HEK293 (cell line): Measurements from ENCODE around the gene UCK1.

Source experiments
- CTCF ChIA-PET: fragments of 350-600 bp; formaldehyde crosslinking; extraction: SDS; loops from one replicate; lab custom pipeline; 2021; ENCODE audit warnings: antibody characterized with exemption; lab: Yijun Ruan, JAX
- POLR2A ChIA-PET: fragments of 300-600 bp; formaldehyde crosslinking; extraction: SDS; loops from one replicate; lab custom pipeline; 2020; ENCODE audit warnings: antibody characterized with exemption, inconsistent platforms; lab: Yijun Ruan, JAX
- H3K27ac ChIP-seq: fragments of 200-500 bp; sonication (Bioruptor generic); 2 replicates; pipeline ENCODE4 v1.5.1; 2014; ENCODE audit warnings: low read depth, low read length, control low read depth, inconsistent platforms; ENCODE audit errors: extremely low read depth
- H3K36me3 ChIP-seq, 2 experiments: fragments of 200-500 bp in 1 of 2; sonication (Bioruptor generic) in 1 of 2; 1 replicate in 1 of 2; 2 replicates in 1 of 2; pipeline ENCODE4 v1.5.1; 2014 to 2017; ENCODE audit warnings: inconsistent platforms in 2 of 2, low read length in 2 of 2; ENCODE audit not compliant: control insufficient read depth in 2 of 2, insufficient read depth in 1 of 2
- H3K4me1 ChIP-seq: fragments of 200-500 bp; sonication (Bioruptor generic); 2 replicates; pipeline ENCODE4 v1.5.1; 2014; ENCODE audit warnings: mild to moderate bottlenecking, low read length, inconsistent platforms; ENCODE audit not compliant: control insufficient read depth, insufficient read depth
- H3K4me3 ChIP-seq: 2 replicates; pipeline ENCODE4 v1.5.1; 2011; ENCODE audit warnings: low read depth, mild to moderate bottlenecking, control low read depth, low read length, moderate library complexity
- H3K9me3 ChIP-seq: fragments of 200-500 bp; sonication (Bioruptor generic); 2 replicates; pipeline ENCODE4 v1.5.1; 2014; ENCODE audit warnings: low read depth, low read length, inconsistent platforms; ENCODE audit not compliant: control insufficient read depth, insufficient read depth
- GLI2 ChIP-seq: fragments of 450-650 bp; formaldehyde crosslinking; IDR thresholded peaks from 2 replicates; pipeline ENCODE4; 2017; ENCODE audit warnings: missing biosample characterization, missing genetic modification characterization, low read depth, borderline replicate concordance
- GLIS1 ChIP-seq: fragments of 450-650 bp; formaldehyde crosslinking; IDR thresholded peaks from 2 replicates; pipeline ENCODE4 v1.5.1; 2016; ENCODE audit warnings: missing biosample characterization, missing genetic modification characterization
- HOXD13 ChIP-seq: sonication (generic); formaldehyde crosslinking; IDR thresholded peaks from 2 replicates; pipeline ENCODE4 v1.8.0; 2022; ENCODE audit warnings: missing genetic modification reagents, borderline replicate concordance
- IKZF3 ChIP-seq: fragments of 450-650 bp; IDR thresholded peaks from 2 replicates; pipeline ENCODE4 v1.5.0; 2018; ENCODE audit warnings: missing biosample characterization, mild to moderate bottlenecking, missing genetic modification characterization, moderate library complexity
- OVOL3 ChIP-seq: fragments of 450-650 bp; formaldehyde crosslinking; IDR thresholded peaks from 2 replicates; pipeline ENCODE4 v1.5.1; 2016; ENCODE audit warnings: missing biosample characterization, missing genetic modification characterization
- PRDM4 ChIP-seq: fragments of 450-650 bp; formaldehyde crosslinking; IDR thresholded peaks from 2 replicates; pipeline ENCODE4 v1.5.1; 2017; ENCODE audit warnings: missing biosample characterization, missing genetic modification characterization
- PRDM6 ChIP-seq: fragments of 450-650 bp; formaldehyde crosslinking; IDR thresholded peaks from 2 replicates; pipeline ENCODE4 v1.5.1; 2017; ENCODE audit warnings: missing biosample characterization, missing genetic modification characterization
- SALL2 ChIP-seq: fragments of 450-650 bp; formaldehyde crosslinking; IDR thresholded peaks from 2 replicates; pipeline ENCODE4 v1.5.0; 2017; ENCODE audit warnings: missing biosample characterization, mild to moderate bottlenecking, missing genetic modification characterization, borderline replicate concordance
- SCRT1 ChIP-seq: fragments of 450-650 bp; formaldehyde crosslinking; IDR thresholded peaks from 2 replicates; pipeline ENCODE4 v1.5.1; 2016; ENCODE audit warnings: missing biosample characterization, missing genetic modification characterization, borderline replicate concordance
- SP2 ChIP-seq: fragments of 450-650 bp; formaldehyde crosslinking; IDR thresholded peaks from 2 replicates; pipeline ENCODE4 v1.5.1; 2016; ENCODE audit warnings: missing biosample characterization, missing genetic modification characterization
- YY1 ChIP-seq: fragments of 450-650 bp; formaldehyde crosslinking; IDR thresholded peaks from 2 replicates; pipeline ENCODE4 v1.5.1; 2018; ENCODE audit warnings: missing biosample characterization, missing genetic modification characterization
- YY2 ChIP-seq: fragments of 450-650 bp; formaldehyde crosslinking; IDR thresholded peaks from 2 replicates; pipeline ENCODE4 v1.5.1; 2016; ENCODE audit warnings: missing biosample characterization, missing genetic modification characterization
- ZBTB17 ChIP-seq: fragments of 450-650 bp; formaldehyde crosslinking; IDR thresholded peaks from 2 replicates; pipeline ENCODE4 v1.5.1; 2016; ENCODE audit warnings: missing biosample characterization, missing genetic modification characterization
- ZBTB44 ChIP-seq: fragments of 450-650 bp; IDR thresholded peaks from 2 replicates; pipeline ENCODE4 v1.5.1; 2018; ENCODE audit warnings: missing biosample characterization, mild to moderate bottlenecking, missing genetic modification characterization
- ZIC2 ChIP-seq: fragments of 450-650 bp; formaldehyde crosslinking; IDR thresholded peaks from 2 replicates; pipeline ENCODE4 v1.5.1; 2016; ENCODE audit warnings: missing biosample characterization, missing genetic modification characterization
- ZNF19 ChIP-seq: fragments of 450-650 bp; formaldehyde crosslinking; IDR thresholded peaks from 2 replicates; pipeline ENCODE4; 2016; ENCODE audit warnings: missing biosample characterization, missing genetic modification characterization, low read depth
- ZNF2 ChIP-seq: fragments of 450-650 bp; formaldehyde crosslinking; IDR thresholded peaks from 2 replicates; pipeline ENCODE4 v1.5.1; 2016; ENCODE audit warnings: missing biosample characterization, missing genetic modification characterization
- ZNF223 ChIP-seq: fragments of 450-650 bp; formaldehyde crosslinking; IDR thresholded peaks from 2 replicates; pipeline ENCODE4 v1.5.1; 2016; ENCODE audit warnings: missing biosample characterization, missing genetic modification characterization
- ZNF266 ChIP-seq: fragments of 450-650 bp; formaldehyde crosslinking; IDR thresholded peaks from 2 replicates; pipeline ENCODE4 v1.5.1; 2016; ENCODE audit warnings: missing biosample characterization, missing genetic modification characterization, low read depth
- ZNF354C ChIP-seq: fragments of 450-650 bp; formaldehyde crosslinking; IDR thresholded peaks from 2 replicates; pipeline ENCODE4 v1.5.1; 2016; ENCODE audit warnings: missing biosample characterization, missing genetic modification characterization, low read depth, borderline replicate concordance
- ZNF473 ChIP-seq: fragments of 450-650 bp; formaldehyde crosslinking; IDR thresholded peaks from 2 replicates; pipeline ENCODE4 v1.5.1; 2017; ENCODE audit warnings: missing biosample characterization, missing genetic modification characterization
- ZNF48 ChIP-seq: fragments of 450-650 bp; formaldehyde crosslinking; IDR thresholded peaks from 2 replicates; pipeline ENCODE4 v1.5.1; 2016; ENCODE audit warnings: missing biosample characterization, missing genetic modification characterization
- ZNF510 ChIP-seq: fragments of 450-650 bp; formaldehyde crosslinking; IDR thresholded peaks from 2 replicates; pipeline ENCODE4 v1.5.1; 2018; ENCODE audit warnings: mild to moderate bottlenecking, missing genetic modification characterization, missing biosample characterization; ENCODE audit not compliant: insufficient replicate concordance
- ZNF561 ChIP-seq: fragments of 450-650 bp; IDR thresholded peaks from 2 replicates; pipeline ENCODE4 v1.5.1; 2018; ENCODE audit warnings: missing biosample characterization, missing genetic modification characterization, borderline replicate concordance
- ZNF580 ChIP-seq: fragments of 450-650 bp; formaldehyde crosslinking; IDR thresholded peaks from 2 replicates; pipeline ENCODE4 v1.5.1; 2016; ENCODE audit warnings: missing biosample characterization, missing genetic modification characterization
- ZNF626 ChIP-seq: fragments of 450-650 bp; sonication (Bioruptor Pico); formaldehyde crosslinking; IDR thresholded peaks from 2 replicates; pipeline ENCODE4 v1.5.1; 2018; ENCODE audit warnings: missing biosample characterization, missing genetic modification characterization, inconsistent platforms
- ZNF677 ChIP-seq: fragments of 450-650 bp; IDR thresholded peaks from 2 replicates; pipeline ENCODE4 v1.5.0; 2018; ENCODE audit warnings: missing biosample characterization, mild to moderate bottlenecking, missing genetic modification characterization, moderate library complexity
- ZNF791 ChIP-seq: fragments of 450-650 bp; formaldehyde crosslinking; IDR thresholded peaks from 2 replicates; pipeline ENCODE4 v1.5.1; 2016; ENCODE audit warnings: missing biosample characterization, missing genetic modification characterization
- ZNF837 ChIP-seq: fragments of 450-650 bp; formaldehyde crosslinking; IDR thresholded peaks from 2 replicates; pipeline ENCODE4 v1.5.1; 2016; ENCODE audit warnings: missing biosample characterization, missing genetic modification characterization
- ZXDB ChIP-seq: fragments of 450-650 bp; formaldehyde crosslinking; IDR thresholded peaks from 2 replicates; pipeline ENCODE4 v1.5.1; 2016; ENCODE audit warnings: missing biosample characterization, missing genetic modification characterization
- TF ChIP-seq, protein P1 (sequence below): fragments of 450-650 bp; formaldehyde crosslinking; IDR thresholded peaks from 2 replicates; pipeline ENCODE4 v1.5.1; 2017; ENCODE audit warnings: missing biosample characterization, missing genetic modification characterization

The UCK1 gene

GRCh38 chr9:131502781-131503625, 28.1 kb downstream of the UCK1 start, which contains the start of gene POMT1:
Gene POMT1, plus strand, starts transcription at chr9:131502918. Its CDS starts 1,301 bp downstream, at chr9:131504219.
- Histone ChIP-seq H3K9me3 (no peaks in the 10 kb centered on the region), H3K27ac (peak within 1 kb of the TSS; percentile 77), H3K4me3 (peak within 1 kb of the TSS; percentile 81), H3K36me3 (peaks cover 4 to 50% of the 10 kb centered on the region in 2 experiments; a peak in 2 of 3 replicates), H3K4me1 (peaks cover 6% of the 10 kb centered on the region; the same call in 1 of the 2 replicates)
- ChIA-PET CTCF (interaction anchor here (0.6 to 1.4 kb wide), 3 partner anchors 25 to 152 kb away, joined by 3 to 4 read pairs (median 3); no protein-coding TSS in a partner anchor), POLR2A (interaction anchor here (0.5 to 1.5 kb wide), 9 partner anchors 16 to 346 kb away, joined by 3 to 7 read pairs (median 3); partner anchors contain the start of gene PRRT1B)
- no peak for TF ChIP-seq ZNF626 (tag by site-specific recombination)
- TF ChIP-seq ZNF2 (tag by site-specific recombination): peak; percentile 73; the same call in 1 of the 2 replicates
- TF ChIP-seq ZNF48 (tag by site-specific recombination): no peak
- TF ChIP-seq ZNF266: no peak
- no peak for TF ChIP-seq SCRT1 (tag by site-specific recombination)
- no peak for TF ChIP-seq SALL2 (tag by site-specific recombination)
- no peak for TF ChIP-seq ZNF473 (tag by site-specific recombination)
- TF ChIP-seq HOXD13: no peak
- TF ChIP-seq ZNF837 (tag by site-specific recombination): no peak; the same call in 1 of the 2 replicates
- TF ChIP-seq ZNF510 (tag by site-specific recombination): no peak
- TF ChIP-seq IKZF3 (tag by site-specific recombination): no peak
- TF ChIP-seq PRDM6: no peak
- TF ChIP-seq ZNF19: no peak
- no peak for TF ChIP-seq ZBTB44 (tag by site-specific recombination)
- TF ChIP-seq YY1 (tag by site-specific recombination): no peak
- TF ChIP-seq SP2: peak; percentile 46
- peak; percentile 100 for TF ChIP-seq ZBTB17
- no peak for TF ChIP-seq PRDM4 (tag by site-specific recombination)
- peak; percentile 65 for TF ChIP-seq GLIS1 (tag by site-specific recombination)
- TF ChIP-seq ZNF791 (tag by site-specific recombination): no peak
- no peak for TF ChIP-seq OVOL3 (tag by site-specific recombination)
- TF ChIP-seq ZNF354C: no peak
- TF ChIP-seq, protein P1, sequence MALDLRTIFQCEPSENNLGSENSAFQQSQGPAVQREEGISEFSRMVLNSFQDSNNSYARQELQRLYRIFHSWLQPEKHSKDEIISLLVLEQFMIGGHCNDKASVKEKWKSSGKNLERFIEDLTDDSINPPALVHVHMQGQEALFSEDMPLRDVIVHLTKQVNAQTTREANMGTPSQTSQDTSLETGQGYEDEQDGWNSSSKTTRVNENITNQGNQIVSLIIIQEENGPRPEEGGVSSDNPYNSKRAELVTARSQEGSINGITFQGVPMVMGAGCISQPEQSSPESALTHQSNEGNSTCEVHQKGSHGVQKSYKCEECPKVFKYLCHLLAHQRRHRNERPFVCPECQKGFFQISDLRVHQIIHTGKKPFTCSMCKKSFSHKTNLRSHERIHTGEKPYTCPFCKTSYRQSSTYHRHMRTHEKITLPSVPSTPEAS (tag by site-specific recombination): no peak; the same call in 1 of the 2 replicates
- TF ChIP-seq ZNF561: peak; percentile 89
- no peak for TF ChIP-seq ZNF677 (tag by site-specific recombination)
- TF ChIP-seq GLI2 (tag by site-specific recombination): no peak
- no peak for TF ChIP-seq ZNF223 (tag by site-specific recombination)
- TF ChIP-seq ZXDB (tag by site-specific recombination): peak; percentile 77
- peak; percentile 54 for TF ChIP-seq ZIC2 (tag by site-specific recombination)
- no peak for TF ChIP-seq ZNF580 (tag by site-specific recombination)
- no peak for TF ChIP-seq YY2 (tag by site-specific recombination)
